Subcutaneous abdominal adipose tissue (tissue), 5 donors: ENCODE measurements around the gene SLC4A1.

ENCODE experiments used
- H3K27ac ChIP-seq: one replicate; pipeline ENCODE4 v1.7.0; 2013; ENCODE audit warnings: low read depth, mild to moderate bottlenecking, inconsistent platforms, low read length, moderate library complexity
- H3K27me3 ChIP-seq, 5 donors: one replicate each; pipeline ENCODE4 v1.7.0; 2013; ENCODE audit warnings: low read length in 5 of 5, inconsistent platforms in 1 of 5; ENCODE audit not compliant: control insufficient read depth in 5 of 5, insufficient read depth in 4 of 5
- H3K36me3 ChIP-seq, 5 donors: one replicate each; pipeline ENCODE4 v1.7.0; 2013; ENCODE audit warnings: low read length in 5 of 5; ENCODE audit not compliant: control insufficient read depth in 5 of 5, insufficient read depth in 5 of 5
- H3K4me1 ChIP-seq, 5 donors: one replicate each; pipeline ENCODE4 v1.7.0; 2013; ENCODE audit warnings: low read length in 5 of 5, mild to moderate bottlenecking in 3 of 5, moderate library complexity in 1 of 5; ENCODE audit not compliant: control insufficient read depth in 5 of 5, insufficient read depth in 5 of 5
- H3K4me3 ChIP-seq, 5 donors: one replicate each; pipeline ENCODE4 v1.7.0; 2013; ENCODE audit warnings: low read length in 5 of 5, low read depth in 1 of 5
- H3K9ac ChIP-seq, 5 donors: one replicate each; pipeline ENCODE4 v1.7.0; 2013; ENCODE audit warnings: low read length in 5 of 5, mild to moderate bottlenecking in 4 of 5, moderate library complexity in 3 of 5
- H3K9me3 ChIP-seq, 5 donors: one replicate each; pipeline ENCODE4 v1.7.0; 2013; ENCODE audit warnings: low read length in 5 of 5; ENCODE audit not compliant: control insufficient read depth in 5 of 5
- donor health status: healthy.
- donor health status: healthy.
- donor health status: healthy.
- donor health status: healthy.
- donor health status: healthy.

The SLC4A1 gene

DNA sequence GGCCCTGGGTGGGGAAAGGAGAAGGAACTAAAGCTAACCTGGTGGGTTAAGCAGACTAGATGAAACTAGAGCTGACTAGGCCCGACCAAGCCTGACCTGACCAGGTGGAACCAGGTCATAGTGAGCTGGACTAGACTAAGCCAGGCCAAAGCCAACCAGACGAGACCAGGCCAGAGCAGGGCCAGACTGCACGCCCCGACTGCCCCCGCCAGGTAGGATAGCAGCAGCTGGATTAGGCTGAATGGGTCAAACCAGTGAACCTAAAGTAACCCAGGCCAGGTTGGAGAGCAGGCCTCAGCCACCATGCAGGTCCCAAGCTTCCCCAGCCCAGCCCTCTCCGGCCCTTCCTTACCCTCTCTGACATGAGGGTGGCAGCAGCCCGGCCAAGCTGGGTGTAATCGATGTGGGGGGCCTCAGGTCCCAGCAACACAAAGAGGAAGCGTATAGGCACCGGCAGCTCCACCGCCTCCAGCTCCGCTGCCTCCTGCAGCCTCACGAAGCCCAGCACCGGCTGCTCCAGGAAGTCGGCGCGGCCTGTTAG lies 9.1 kb downstream of the SLC4A1 start:
- Histone ChIP-seq H3K27me3 (peaks cover 6 to 12% (median 8%) of the 10 kb centered on the region in 5 donors), H3K27ac (no peak overlapping the region), H3K9me3 (no peaks in the 10 kb centered on the region), H3K36me3 (no peaks in the 10 kb centered on the region), H3K4me1 (no peaks in the 10 kb centered on the region), H3K4me3 (no peak overlapping the region), H3K9ac (no peak overlapping the region)

DNA sequence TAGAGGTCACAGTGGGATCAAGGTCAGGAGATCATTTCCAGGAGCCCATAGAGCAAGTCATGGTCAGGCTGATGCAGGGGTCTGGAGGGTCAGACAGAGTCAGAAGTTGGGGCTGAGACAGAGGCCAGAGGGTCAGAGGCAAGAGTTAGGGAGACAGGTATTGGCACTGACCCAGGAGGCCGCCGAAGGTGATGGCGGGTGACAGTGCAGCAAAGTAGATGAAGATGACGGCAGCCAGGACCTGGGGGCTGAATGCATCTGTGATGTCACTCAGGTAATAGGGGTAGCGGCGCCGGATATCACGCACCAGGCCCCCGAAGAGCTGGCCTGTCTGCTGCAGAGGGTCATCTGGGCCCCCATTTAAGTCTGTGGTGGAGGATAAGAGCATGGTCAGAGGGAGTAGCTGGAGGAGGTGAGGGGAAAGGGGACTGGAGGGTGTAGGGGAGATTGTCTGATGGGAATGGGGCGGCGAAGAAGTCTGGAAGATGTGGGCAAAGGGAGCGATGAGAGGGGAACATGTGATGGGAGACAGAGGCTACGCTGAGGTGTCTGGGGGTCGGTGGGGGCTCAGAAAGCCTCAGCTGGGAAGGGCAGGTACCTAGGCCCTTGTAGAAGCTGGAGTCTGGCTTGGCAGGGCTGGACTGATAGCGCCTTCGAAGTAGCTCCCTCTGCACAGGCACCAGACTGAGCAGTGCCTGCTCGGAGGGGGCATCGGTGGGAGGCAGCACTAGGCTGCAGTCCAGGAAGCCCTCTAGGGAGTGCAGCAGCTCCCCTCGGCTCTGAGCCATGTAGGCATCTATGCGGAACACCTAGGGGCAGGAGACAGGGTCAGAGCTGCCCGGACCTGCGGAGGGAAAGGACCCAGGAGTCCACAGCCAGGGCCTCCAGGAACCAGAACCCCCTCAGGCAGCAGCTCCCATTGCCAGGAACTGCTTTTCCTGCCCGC lies 9.8 kb downstream of the SLC4A1 start:
- Histone ChIP-seq H3K4me1 (no peaks in the 10 kb centered on the region), H3K27me3 (peaks cover 6 to 12% (median 8%) of the 10 kb centered on the region in 5 donors), H3K9me3 (no peaks in the 10 kb centered on the region), H3K9ac (no peak overlapping the region), H3K36me3 (no peaks in the 10 kb centered on the region), H3K27ac (no peak overlapping the region), H3K4me3 (no peak overlapping the region)

DNA sequence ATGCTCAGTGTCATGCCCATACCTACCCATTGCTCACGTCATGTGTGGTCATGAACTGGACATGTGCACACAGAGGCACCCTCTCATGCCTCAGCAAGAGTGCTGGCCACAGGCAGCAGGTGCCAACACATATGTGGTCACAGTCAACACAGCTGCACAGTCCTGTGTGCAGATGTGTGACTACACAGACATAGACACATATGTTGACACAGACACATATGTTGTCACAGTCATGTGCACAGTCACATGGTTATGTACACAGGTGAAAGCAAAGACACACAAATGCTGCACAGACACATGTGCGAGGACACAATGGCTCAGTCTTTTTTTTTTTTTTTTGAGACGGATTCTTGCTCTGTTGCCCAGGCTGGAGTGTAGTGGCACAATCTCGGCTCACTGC lies 11.3 kb downstream of the SLC4A1 start:
- no peaks in the 10 kb centered on the region for H3K36me3 ChIP-seq
- no peak overlapping the region for H3K9ac ChIP-seq
- no peak overlapping the region for H3K27ac ChIP-seq
- no peaks in the 10 kb centered on the region for H3K9me3 ChIP-seq
- H3K4me1 ChIP-seq, result no peaks in the 10 kb centered on the region
- H3K27me3 ChIP-seq, result peaks cover 6 to 12% (median 8%) of the 10 kb centered on the region in 5 donors
- no peak overlapping the region for H3K4me3 ChIP-seq

DNA sequence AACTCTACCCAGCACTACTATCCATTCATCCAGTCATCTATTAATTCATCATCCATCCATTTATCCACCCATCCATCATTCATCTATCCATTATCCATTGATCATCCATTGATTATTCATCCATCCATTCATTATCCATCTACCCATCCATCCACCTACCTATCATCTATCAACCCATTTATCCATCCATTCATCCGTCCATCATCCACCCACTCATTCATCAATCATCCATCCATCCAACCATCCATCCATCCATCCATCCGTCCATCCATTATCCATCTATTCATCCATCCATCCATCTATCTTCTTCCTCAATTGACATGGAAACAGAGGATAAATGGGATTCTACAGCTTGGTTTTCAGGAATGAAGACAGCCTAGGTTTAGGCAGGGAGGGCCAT lies 12.0 kb downstream of the SLC4A1 start:
- no peaks in the 10 kb centered on the region for H3K36me3 ChIP-seq
- H3K27ac ChIP-seq, result no peak overlapping the region
- no peaks in the 10 kb centered on the region for H3K4me1 ChIP-seq
- H3K4me3 ChIP-seq, result no peak overlapping the region
- H3K9me3 ChIP-seq, result no peaks in the 10 kb centered on the region
- peaks cover 6 to 12% (median 8%) of the 10 kb centered on the region in 5 donors for H3K27me3 ChIP-seq
- H3K9ac ChIP-seq, result no peak overlapping the region

DNA sequence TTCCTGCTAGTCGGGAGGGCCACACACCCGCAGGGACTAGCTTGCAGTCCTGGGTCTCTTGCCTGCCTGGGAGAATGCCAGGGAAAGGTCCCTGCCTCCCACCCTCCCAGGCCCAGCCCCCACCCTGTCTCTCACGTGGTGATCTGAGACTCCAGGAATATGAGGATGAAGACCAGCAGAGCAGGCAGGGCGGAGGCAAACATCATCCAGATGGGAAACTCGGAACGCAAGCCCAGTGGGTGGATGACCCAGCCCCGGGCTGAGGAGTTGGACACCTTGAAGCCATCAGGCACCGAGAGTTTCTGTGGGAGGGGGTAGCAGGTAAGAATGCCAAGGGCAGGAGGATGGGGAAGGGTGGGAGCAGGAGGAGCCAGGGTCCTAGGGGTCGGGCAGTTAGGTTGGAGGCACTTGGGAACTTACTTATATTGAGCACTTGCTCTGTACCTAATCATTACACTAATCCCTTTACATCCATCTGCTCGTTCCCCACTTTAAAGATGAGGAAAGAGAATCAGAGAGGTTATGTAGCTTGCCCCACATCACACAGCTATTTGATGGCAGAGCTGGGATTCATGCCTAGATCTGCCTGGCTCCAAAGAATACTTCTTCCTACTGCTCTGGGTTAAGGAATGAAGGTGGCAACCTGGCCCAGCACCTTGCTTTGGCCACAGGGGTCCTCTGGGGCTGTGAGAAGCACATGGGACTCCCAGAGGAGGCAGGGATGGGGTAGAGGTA lies 13.4 kb downstream of the SLC4A1 start:
- H3K27ac ChIP-seq, result no peak overlapping the region
- peaks cover 6 to 12% (median 8%) of the 10 kb centered on the region in 5 donors for H3K27me3 ChIP-seq
- no peak overlapping the region for H3K4me3 ChIP-seq
- H3K9me3 ChIP-seq, result no peaks in the 10 kb centered on the region
- H3K4me1 ChIP-seq, result no peaks in the 10 kb centered on the region
- H3K36me3 ChIP-seq, result no peaks in the 10 kb centered on the region
- no peak overlapping the region for H3K9ac ChIP-seq

DNA sequence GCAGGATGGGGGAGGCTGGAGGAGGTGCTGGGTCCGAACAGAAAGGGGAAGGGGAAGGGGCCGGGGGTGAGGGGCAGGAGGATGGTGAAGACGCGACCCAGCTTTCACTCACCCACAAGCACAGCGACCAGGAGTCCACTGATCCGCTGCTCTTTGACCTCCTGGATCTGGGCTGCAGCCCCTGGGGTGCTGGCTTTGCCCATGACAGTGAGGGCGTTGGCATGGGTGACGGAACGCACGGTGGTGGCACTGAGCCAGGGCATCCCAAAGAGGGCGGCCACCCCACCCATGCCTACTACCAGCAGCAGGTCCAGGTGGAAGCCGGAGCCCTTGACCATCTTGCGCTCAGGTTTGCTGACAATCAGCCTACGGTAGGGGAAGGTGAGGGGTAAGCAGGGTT lies 14.9 kb downstream of the SLC4A1 start:
- no peak overlapping the region for H3K4me3 ChIP-seq
- H3K9me3 ChIP-seq, result no peaks in the 10 kb centered on the region
- no peak overlapping the region for H3K27ac ChIP-seq
- peaks cover 0 to 3% (median 2%) of the 10 kb centered on the region in 5 donors for H3K4me1 ChIP-seq
- no peaks in the 10 kb centered on the region for H3K36me3 ChIP-seq
- H3K9ac ChIP-seq, result no peak overlapping the region
- peaks cover 6 to 12% (median 8%) of the 10 kb centered on the region in 5 donors for H3K27me3 ChIP-seq

DNA sequence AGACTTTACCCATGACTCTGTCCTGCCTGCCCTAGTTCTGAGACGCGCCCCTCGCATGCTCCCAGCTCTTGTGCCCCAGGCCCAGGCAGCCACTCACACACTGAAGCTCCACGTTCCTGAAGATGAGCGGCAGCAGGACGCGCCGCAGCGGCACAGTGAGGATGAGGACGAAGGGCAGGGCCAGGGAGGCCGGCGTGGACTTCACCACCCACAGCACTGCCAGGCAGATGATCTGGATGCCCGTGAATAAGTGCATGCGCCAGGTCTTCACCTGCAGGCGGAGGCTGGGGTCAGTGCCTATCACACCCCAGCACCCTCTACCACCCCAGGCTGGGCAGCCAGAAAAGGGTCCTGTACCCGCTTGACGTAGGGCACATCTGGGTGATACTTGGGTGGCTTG lies 16.9 kb downstream of the SLC4A1 start:
- Histone ChIP-seq H3K4me1 (peaks cover 8 to 21% (median 17%) of the 10 kb centered on the region in 5 donors), H3K4me3 (no peak overlapping the region), H3K27me3 (peaks cover 6 to 10% (median 8%) of the 10 kb centered on the region in 5 donors), H3K27ac (no peak overlapping the region), H3K9ac (no peak overlapping the region), H3K9me3 (no peaks in the 10 kb centered on the region), H3K36me3 (no peaks in the 10 kb centered on the region)

DNA sequence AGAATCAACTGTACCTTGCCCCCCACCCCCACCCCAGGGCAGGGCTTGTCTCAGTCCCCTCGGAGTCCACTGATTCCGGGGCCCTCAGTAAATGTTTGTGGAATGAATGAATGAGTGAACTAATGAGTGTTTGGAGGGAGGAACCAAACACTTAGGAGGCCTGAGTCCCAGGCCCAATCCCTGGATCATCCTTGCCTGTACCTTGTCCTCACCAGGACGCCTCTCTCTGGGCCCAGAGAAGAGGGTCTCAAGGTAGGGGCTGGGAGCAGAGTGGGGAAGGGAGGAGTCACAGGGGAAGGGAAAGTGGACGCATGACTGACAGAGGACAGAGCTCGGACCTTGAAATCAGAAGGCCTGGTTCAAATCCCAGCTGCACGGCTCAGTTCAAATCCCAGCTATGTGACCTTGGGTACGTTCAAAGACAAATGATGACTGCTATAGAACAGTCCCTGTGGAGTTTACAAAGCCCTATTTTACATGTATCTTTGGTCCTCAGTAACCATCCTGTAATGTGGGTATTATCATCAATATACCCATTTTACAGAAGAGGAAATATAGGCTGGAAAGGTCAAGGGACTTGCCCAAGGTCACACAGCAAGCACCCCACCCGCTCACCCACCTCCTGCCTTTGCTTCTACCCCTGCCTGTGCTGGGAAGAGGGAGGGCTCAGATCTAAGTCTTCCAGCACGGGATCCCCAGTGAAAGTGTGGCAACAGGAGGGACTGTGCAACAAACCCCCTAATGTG lies 18.3 kb downstream of the SLC4A1 start:
- Histone ChIP-seq H3K9me3 (no peaks in the 10 kb centered on the region), H3K36me3 (no peaks in the 10 kb centered on the region), H3K9ac (no peak overlapping the region)

DNA sequence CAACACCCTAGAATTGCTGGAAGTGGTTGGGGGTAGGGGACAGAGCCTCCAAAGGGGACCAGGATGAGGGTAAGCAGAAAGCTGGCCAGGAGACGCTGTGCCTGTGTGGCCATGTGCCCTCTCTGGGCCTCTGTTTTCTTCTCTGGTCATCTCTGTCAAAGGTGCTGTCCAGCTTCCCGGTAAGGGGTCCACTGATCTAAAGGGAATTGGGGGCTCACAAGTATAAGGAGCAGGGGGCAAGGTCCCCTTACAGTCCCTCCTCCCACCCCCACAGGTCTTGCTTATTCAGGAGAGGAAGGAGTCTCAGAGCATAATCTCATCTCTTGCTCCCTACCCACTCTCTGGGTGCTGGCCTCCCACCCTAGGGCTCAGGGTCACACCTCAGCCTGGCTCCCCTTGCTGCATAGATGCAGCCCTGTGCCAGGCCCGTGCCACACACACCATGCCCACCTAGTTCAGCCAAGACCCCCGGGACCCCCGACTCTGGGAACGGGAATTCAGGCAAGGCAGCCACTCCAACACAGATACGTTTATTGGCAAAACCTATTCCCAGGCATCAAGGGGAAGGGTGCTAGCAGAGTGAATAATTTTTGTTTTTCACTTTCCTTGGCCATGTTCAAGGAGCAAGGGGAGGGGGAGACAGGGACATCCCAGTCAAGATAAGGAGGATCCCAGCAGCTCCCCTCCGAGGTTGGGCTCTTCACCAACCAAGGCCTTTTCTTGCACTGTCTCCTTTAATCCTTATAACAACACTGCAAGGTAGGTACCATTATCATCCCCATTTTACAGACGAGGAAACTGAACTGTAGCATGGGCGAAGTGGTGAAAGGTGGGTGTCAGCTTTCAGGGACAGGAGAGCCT lies 19.8 kb downstream of the SLC4A1 start:
- H3K4me3 ChIP-seq, result no peak overlapping the region
- peaks cover 8 to 26% (median 17%) of the 10 kb centered on the region in 5 donors for H3K4me1 ChIP-seq
- H3K9me3 ChIP-seq, result no peaks in the 10 kb centered on the region
- H3K27ac ChIP-seq, result no peak overlapping the region
- no peaks in the 10 kb centered on the region for H3K36me3 ChIP-seq
- no peaks in the 10 kb centered on the region for H3K27me3 ChIP-seq
- no peak overlapping the region for H3K9ac ChIP-seq

More for the DNA sequence above, 18.3 kb downstream of the SLC4A1 start:
- Histone ChIP-seq H3K27me3 (peaks cover 0 to 5% (median 3%) of the 10 kb centered on the region in 5 donors), H3K4me1 (peaks cover 8 to 26% (median 17%) of the 10 kb centered on the region in 5 donors), H3K27ac (no peak overlapping the region), H3K4me3 (no peak overlapping the region)
